Neural progenitor cell (in vitro differentiated cells): ENCODE measurements around the gene ZNF451. TPM values are rescaled to one million over a fixed set of nuclear protein-coding genes. Genes with fewer than 3 reads are reported as not detected.

Experiments used
- DNase-seq: peaks from one replicate; pipeline ENCODE4 v3.0.0-alpha.2; 2016; ENCODE audit warnings: low spot score
- H2AFZ ChIP-seq: fragments of 200-600 bp; sonication (generic); replicated peaks from 2 replicates; pipeline ENCODE4 v1.6.1; 2016; ENCODE audit warnings: antibody characterized with exemption
- H3F3A ChIP-seq: fragments of 200-600 bp; sonication (generic); 2 replicates; pipeline ENCODE4 v1.6.1; 2016; ENCODE audit warnings: antibody characterized with exemption, low read depth
- H3K27ac ChIP-seq: fragments of 200-600 bp; sonication (generic); 2 replicates; pipeline ENCODE4 v1.5.1; 2016; ENCODE audit warnings: mild to moderate bottlenecking
- H3K27me3 ChIP-seq: fragments of 200-600 bp; sonication (generic); 2 replicates; pipeline ENCODE4 v1.6.1; 2016; ENCODE audit warnings: mild to moderate bottlenecking, moderate library complexity
- H3K36me3 ChIP-seq: fragments of 200-600 bp; sonication (generic); 2 replicates; pipeline ENCODE4 v1.5.1; 2016
- H3K4me1 ChIP-seq: fragments of 200-600 bp; sonication (generic); 2 replicates; pipeline ENCODE4 v1.6.1; 2016; ENCODE audit warnings: mixed run types
- H3K4me2 ChIP-seq: fragments of 200-600 bp; sonication (generic); 2 replicates; pipeline ENCODE4 v1.6.1; 2016
- H3K4me3 ChIP-seq: fragments of 200-600 bp; sonication (generic); 2 replicates; pipeline ENCODE4 v1.5.1; 2016
- H3K79me2 ChIP-seq: fragments of 200-600 bp; sonication (generic); 2 replicates; pipeline ENCODE4 v1.6.1; 2016; ENCODE audit warnings: low read depth
- H3K9ac ChIP-seq: fragments of 200-600 bp; sonication (generic); 2 replicates; pipeline ENCODE4 v1.6.1; 2016
- H3K9me3 ChIP-seq: fragments of 200-600 bp; sonication (generic); 2 replicates; pipeline ENCODE4 v1.5.1; 2016; ENCODE audit warnings: low read depth
- H4K20me1 ChIP-seq: fragments of 200-600 bp; sonication (generic); 2 replicates; pipeline ENCODE4 v1.6.1; 2016; ENCODE audit warnings: low read depth
- H3K27ac Mint-ChIP-seq: 3 replicates; pipeline ENCODE4 v1.8.0; 2021; ENCODE audit warnings: mixed read lengths
- H3K27me3 Mint-ChIP-seq: 2 replicates; pipeline ENCODE4 v1.8.0; 2022; ENCODE audit warnings: low read depth, mild to moderate bottlenecking, inconsistent platforms, moderate library complexity, mixed read lengths; ENCODE audit not compliant: insufficient read depth
- H3K36me3 Mint-ChIP-seq: 3 replicates; pipeline ENCODE4 v1.8.0; 2021; ENCODE audit warnings: mixed read lengths
- H3K4me1 Mint-ChIP-seq: 3 replicates; pipeline ENCODE4 v1.8.0; 2021; ENCODE audit warnings: mixed read lengths
- H3K4me3 Mint-ChIP-seq: 3 replicates; pipeline ENCODE4 v1.8.0; 2021; ENCODE audit warnings: mild to moderate bottlenecking, moderate library complexity, mixed read lengths
- H3K9me3 Mint-ChIP-seq: 3 replicates; pipeline ENCODE4 v1.8.0; 2020; ENCODE audit warnings: mixed read lengths
- EZH2 ChIP-seq: fragments of 200-600 bp; sonication (generic); IDR thresholded peaks from 2 replicates; pipeline ENCODE4 v1.6.1; 2017; ENCODE audit warnings: antibody characterized with exemption, mild to moderate bottlenecking, moderate library complexity
- EZH2phosphoT487 ChIP-seq: fragments of 200-600 bp; sonication (generic); IDR thresholded peaks from 2 replicates; pipeline ENCODE4 v1.6.1; 2017; ENCODE audit warnings: antibody characterized with exemption
- total RNA-seq: library from RNA; depleted of rRNA; stranded (reverse); fragments of >200 nt; gene quantifications from 2 replicates; pipeline ENCODE4 v1.2.3, GENCODE V29; 2015; ENCODE audit warnings: low replicate concordance
- TF ChIP-seq, protein P1 (sequence below): fragments of 200-600 bp; sonication (generic); IDR thresholded peaks from 2 replicates; pipeline ENCODE4 v1.5.1; 2017; ENCODE audit warnings: antibody characterized with exemption, mild to moderate bottlenecking

The ZNF451 gene
- total RNA-seq, 1 donor from 2014 or later = 126 TPM

DNA sequence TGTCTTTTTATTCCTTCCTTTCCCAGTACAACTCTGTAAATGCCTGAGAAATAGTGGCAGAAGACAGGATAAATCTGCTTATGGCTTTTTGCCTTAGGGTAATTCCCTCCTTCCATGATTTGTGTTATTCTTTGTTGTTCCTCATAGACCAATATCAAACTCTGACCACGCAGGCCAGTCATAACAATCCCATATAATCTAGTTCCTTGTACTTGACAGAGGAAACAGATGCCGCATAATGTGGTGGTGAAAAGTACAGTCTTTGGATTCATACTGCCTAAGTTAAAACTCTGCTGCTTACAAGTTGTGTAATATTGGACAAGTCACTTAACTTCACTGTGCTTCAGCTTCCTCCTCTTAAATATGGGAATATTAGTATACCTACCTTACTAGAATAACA lies 74.0 kb downstream of the ZNF451 start:
- Histone ChIP-seq H3K4me1 (no peaks in the 10 kb centered on the region), H3K4me3 (no peak overlapping the region), H4K20me1 (no peaks in the 10 kb centered on the region), H3K79me2 (no peaks in the 10 kb centered on the region), H3K27me3 (no peaks in the 10 kb centered on the region), H3K9me3 (peaks cover 4% of the 10 kb centered on the region), H3K9ac (no peak overlapping the region), H3K4me2 (no peak overlapping the region), H3K36me3 (peaks cover 4% of the 10 kb centered on the region), H2AFZ (no peak overlapping the region), H3F3A (peaks cover under 1% of the 10 kb centered on the region), H3K27ac (no peak overlapping the region)
- no peak overlapping the region for H3K4me3 Mint-ChIP-seq
- TF ChIP-seq EZH2phosphoT487 (no peak), EZH2 (no peak)
- TF ChIP-seq, protein P1, sequence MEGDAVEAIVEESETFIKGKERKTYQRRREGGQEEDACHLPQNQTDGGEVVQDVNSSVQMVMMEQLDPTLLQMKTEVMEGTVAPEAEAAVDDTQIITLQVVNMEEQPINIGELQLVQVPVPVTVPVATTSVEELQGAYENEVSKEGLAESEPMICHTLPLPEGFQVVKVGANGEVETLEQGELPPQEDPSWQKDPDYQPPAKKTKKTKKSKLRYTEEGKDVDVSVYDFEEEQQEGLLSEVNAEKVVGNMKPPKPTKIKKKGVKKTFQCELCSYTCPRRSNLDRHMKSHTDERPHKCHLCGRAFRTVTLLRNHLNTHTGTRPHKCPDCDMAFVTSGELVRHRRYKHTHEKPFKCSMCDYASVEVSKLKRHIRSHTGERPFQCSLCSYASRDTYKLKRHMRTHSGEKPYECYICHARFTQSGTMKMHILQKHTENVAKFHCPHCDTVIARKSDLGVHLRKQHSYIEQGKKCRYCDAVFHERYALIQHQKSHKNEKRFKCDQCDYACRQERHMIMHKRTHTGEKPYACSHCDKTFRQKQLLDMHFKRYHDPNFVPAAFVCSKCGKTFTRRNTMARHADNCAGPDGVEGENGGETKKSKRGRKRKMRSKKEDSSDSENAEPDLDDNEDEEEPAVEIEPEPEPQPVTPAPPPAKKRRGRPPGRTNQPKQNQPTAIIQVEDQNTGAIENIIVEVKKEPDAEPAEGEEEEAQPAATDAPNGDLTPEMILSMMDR = no peak
- H3K9me3 Mint-ChIP-seq = peaks cover 20% of the 10 kb centered on the region
- DNase-seq = no peak
- H3K27me3 Mint-ChIP-seq = peaks cover 2% of the 10 kb centered on the region
- no peaks in the 10 kb centered on the region for H3K4me1 Mint-ChIP-seq
- peaks cover 43% of the 10 kb centered on the region for H3K36me3 Mint-ChIP-seq
- H3K27ac Mint-ChIP-seq = no peak overlapping the region

DNA sequence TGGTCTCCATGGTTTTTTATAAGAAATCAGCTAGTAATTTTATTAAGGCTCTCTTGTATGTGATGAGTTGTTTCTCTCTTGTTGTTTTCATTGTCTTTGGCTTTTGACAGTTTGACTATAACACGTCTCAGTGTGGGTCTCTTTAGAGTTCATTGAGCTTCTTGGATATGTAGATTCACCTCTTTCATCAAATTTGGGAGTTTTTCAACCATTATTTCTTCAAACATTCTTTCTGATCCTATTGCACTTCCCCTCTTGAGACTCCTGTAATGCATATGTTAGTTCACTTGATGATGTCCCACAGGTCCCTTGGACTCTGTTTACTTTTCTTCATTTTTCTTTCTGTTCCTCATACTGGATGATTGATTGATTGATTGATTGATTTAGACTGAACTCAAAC lies 75.1 kb downstream of the ZNF451 start:
- no peak overlapping the region for H3K4me3 Mint-ChIP-seq
- Histone ChIP-seq H3K9ac (no peak overlapping the region), H4K20me1 (no peaks in the 10 kb centered on the region), H3F3A (peaks cover 11% of the 10 kb centered on the region), H3K4me3 (no peak overlapping the region), H3K9me3 (peaks cover 4% of the 10 kb centered on the region), H3K4me2 (no peak overlapping the region), H3K36me3 (peaks cover 7% of the 10 kb centered on the region), H2AFZ (no peak overlapping the region), H3K27me3 (no peaks in the 10 kb centered on the region), H3K79me2 (no peaks in the 10 kb centered on the region), H3K27ac (no peak overlapping the region), H3K4me1 (no peaks in the 10 kb centered on the region)
- peaks cover 43% of the 10 kb centered on the region for H3K36me3 Mint-ChIP-seq
- peaks cover 20% of the 10 kb centered on the region for H3K9me3 Mint-ChIP-seq
- DNase-seq = no peak
- H3K27me3 Mint-ChIP-seq = peaks cover 5% of the 10 kb centered on the region
- H3K27ac Mint-ChIP-seq = no peak overlapping the region
- no peak for TF ChIP-seq EZH2
- TF ChIP-seq, protein P1 = no peak
- no peak for TF ChIP-seq EZH2phosphoT487
- no peaks in the 10 kb centered on the region for H3K4me1 Mint-ChIP-seq

DNA sequence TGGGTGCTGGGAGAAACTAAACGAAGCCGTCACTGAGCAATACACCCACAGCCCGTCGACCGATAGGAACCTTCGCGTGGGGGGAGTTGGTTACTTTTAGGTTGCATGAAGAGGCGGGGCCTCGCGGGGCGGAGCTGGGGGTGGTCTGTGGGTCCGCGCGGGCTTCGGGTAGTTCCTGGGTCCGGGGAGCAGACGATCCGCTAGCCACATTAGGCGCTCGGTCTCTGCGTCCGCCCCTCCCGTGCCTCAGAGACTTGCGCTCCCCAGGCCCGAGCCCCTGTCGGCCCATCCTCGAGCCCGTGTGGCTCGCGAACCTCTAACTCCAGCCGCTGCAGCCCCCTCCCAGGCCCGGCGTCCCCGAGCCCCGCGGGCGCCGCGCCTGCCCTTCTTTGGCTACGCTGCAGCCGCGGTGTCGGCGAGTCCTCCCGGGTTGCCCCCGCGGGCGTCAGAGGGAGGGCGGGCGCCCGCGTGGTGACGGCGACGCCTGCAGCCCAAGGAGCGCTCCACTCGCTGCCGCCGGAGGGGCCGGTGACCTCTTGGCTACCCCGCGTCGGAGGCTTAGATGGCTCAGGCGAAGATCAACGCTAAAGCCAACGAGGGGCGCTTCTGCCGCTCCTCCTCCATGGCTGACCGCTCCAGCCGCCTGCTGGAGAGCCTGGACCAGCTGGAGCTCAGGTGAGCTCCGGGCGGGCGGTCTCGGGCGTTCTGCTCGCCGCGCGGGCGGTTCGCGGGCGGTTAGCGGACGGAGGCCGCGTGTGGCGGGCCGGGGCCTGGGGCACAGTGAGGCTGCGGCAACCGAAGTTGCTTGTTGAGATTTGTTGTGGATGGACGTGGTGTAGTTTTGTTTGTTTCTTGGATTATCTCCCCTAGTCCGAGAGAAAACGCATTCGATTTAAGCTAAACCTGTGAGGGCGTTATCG lies 82.4 kb downstream of the ZNF451 start, which contains the start of gene BAG2:
TSS of gene BAG2 (plus strand) at position 191 of the 920 bp plus-strand sequence. CDS start at position 563, 372 bp downstream.
- Histone ChIP-seq H3K9me3 (no peaks in the 10 kb centered on the region), H3K27ac (no peak within 1 kb of the TSS), H3K79me2 (peaks cover 11% of the 10 kb centered on the region), H3K4me2 (peak within 1 kb of the TSS; percentile 94), H3K4me1 (peaks cover 20% of the 10 kb centered on the region), H3K27me3 (peaks cover 16% of the 10 kb centered on the region), H3K4me3 (peak within 1 kb of the TSS; percentile 59), H3K9ac (no peak within 1 kb of the TSS), H2AFZ (peak within 1 kb of the TSS; percentile 70), H3K36me3 (peaks cover 7% of the 10 kb centered on the region), H3F3A (peaks cover 43% of the 10 kb centered on the region), H4K20me1 (peaks cover 12% of the 10 kb centered on the region)
- Mint-ChIP-seq H3K4me3 (peak within 1 kb of the TSS; percentile 88), H3K27me3 (peaks cover 13% of the 10 kb centered on the region), H3K9me3 (no peaks in the 10 kb centered on the region), H3K36me3 (peaks cover 2% of the 10 kb centered on the region), H3K27ac (no peak within 1 kb of the TSS), H3K4me1 (peaks cover 16% of the 10 kb centered on the region)
- peak; percentile 50 for TF ChIP-seq EZH2
- TF ChIP-seq, protein P1 = peak; percentile 25
- TF ChIP-seq EZH2phosphoT487 = peak; percentile 42
- DNase-seq = peak; percentile 92
